Smooth muscle cell (in vitro differentiated cells): ENCODE data around the gene TERF2IP. TPM values are rescaled to one million over a fixed set of nuclear protein-coding genes. Genes with fewer than 3 reads are reported as not detected.

Experiments used
- DNase-seq: peaks from one replicate; lab custom pipeline; 2025; ENCODE audit not compliant: unreplicated experiment; lab: John Stamatoyannopoulos, UW
- H2AFZ ChIP-seq: fragments of 200-600 bp; sonication (generic); 2 replicates; pipeline ENCODE4 v1.6.0; 2016; ENCODE audit warnings: antibody characterized with exemption, low read depth, mild to moderate bottlenecking
- H3F3A ChIP-seq: fragments of 200-600 bp; sonication (generic); 2 replicates; pipeline ENCODE4 v1.6.0; 2017; ENCODE audit warnings: antibody characterized with exemption, low read depth
- H3K27ac ChIP-seq: fragments of 200-600 bp; sonication (generic); 2 replicates; pipeline ENCODE4 v1.5.1; 2016; ENCODE audit warnings: low read depth, mild to moderate bottlenecking
- H3K27me3 ChIP-seq: fragments of 200-600 bp; sonication (generic); 2 replicates; pipeline ENCODE4 v1.6.1; 2016; ENCODE audit warnings: low read depth, mild to moderate bottlenecking
- H3K36me3 ChIP-seq: fragments of 200-600 bp; sonication (generic); 2 replicates; pipeline ENCODE4 v1.5.1; 2016; ENCODE audit warnings: low read depth
- H3K4me1 ChIP-seq: fragments of 200-600 bp; sonication (generic); 2 replicates; pipeline ENCODE4 v1.5.1; 2016; ENCODE audit warnings: low read depth
- H3K4me2 ChIP-seq: fragments of 200-600 bp; sonication (generic); 2 replicates; pipeline ENCODE4 v1.6.0; 2016; ENCODE audit warnings: mild to moderate bottlenecking
- H3K4me3 ChIP-seq: fragments of 200-600 bp; sonication (generic); 2 replicates; pipeline ENCODE4 v1.5.1; 2016; ENCODE audit warnings: mild to moderate bottlenecking
- H3K79me2 ChIP-seq: fragments of 200-600 bp; sonication (generic); 2 replicates; pipeline ENCODE4 v1.6.0; 2016; ENCODE audit warnings: low read depth, mild to moderate bottlenecking
- H3K9ac ChIP-seq: fragments of 200-600 bp; sonication (generic); 2 replicates; pipeline ENCODE4 v1.6.0; 2016; ENCODE audit warnings: low read depth
- H3K9me3 ChIP-seq: fragments of 200-600 bp; sonication (generic); replicated peaks from 2 replicates; pipeline ENCODE4 v1.5.1; 2016; ENCODE audit warnings: low read depth
- H4K20me1 ChIP-seq: fragments of 200-600 bp; sonication (generic); 2 replicates; pipeline ENCODE4 v1.6.0; 2016; ENCODE audit warnings: low read depth
- whole genome bisulfite sequencing: methylation state at CpG from one replicate; pipeline ENCODE4 v1.1.7; 2016; ENCODE audit warnings: low lambda C conversion rate; 5-methylcytosine and 5-hydroxymethylcytosine counted together
- polyA plus RNA-seq: library from polyadenylated mRNA; unstranded; fragments of >200 nt; fragmentation: Nextera tagmentation; extraction: Ambion mirVana; gene quantifications from 2 replicates; pipeline ENCODE4 v1.2.1, GENCODE V29; 2016
- total RNA-seq: library from RNA; depleted of rRNA; stranded (reverse); fragments of >200 nt; gene quantifications from 2 replicates; pipeline ENCODE4 v1.2.3, GENCODE V29; 2014
- TF ChIP-seq, protein P1 (sequence below): fragments of 200-600 bp; sonication (generic); IDR thresholded peaks from 2 replicates; pipeline ENCODE4 v1.5.1; 2017; ENCODE audit warnings: borderline replicate concordance, mild to moderate bottlenecking, antibody characterized with exemption; ENCODE audit not compliant: insufficient read depth, poor library complexity, severe bottlenecking

TERF2IP gene
- total and polyA plus RNA-seq, 2 experiments from 2014 or later, result 51.0 to 83.0 TPM

DNA sequence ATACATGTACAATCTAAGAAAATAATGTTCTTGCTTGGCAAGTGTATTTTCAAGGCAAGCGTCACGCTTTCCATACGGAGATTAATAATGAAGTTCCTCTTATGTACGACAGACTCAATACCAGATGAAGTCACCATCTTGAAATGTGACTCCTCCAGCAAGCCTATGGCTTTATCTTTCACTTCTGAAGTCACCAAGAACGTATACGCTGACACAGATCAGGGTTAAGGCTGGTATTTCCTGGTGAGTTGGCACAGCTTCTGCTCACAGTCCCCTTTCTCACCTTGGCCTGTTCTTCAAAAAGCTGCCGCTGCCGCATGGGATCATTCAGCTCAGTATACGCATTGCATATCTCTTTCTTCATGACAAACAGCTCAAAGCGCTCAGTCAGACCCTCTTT is 18.4 kb upstream of the TERF2IP start:
- no peak overlapping the region for H3K4me3 ChIP-seq
- TF ChIP-seq, protein P1, sequence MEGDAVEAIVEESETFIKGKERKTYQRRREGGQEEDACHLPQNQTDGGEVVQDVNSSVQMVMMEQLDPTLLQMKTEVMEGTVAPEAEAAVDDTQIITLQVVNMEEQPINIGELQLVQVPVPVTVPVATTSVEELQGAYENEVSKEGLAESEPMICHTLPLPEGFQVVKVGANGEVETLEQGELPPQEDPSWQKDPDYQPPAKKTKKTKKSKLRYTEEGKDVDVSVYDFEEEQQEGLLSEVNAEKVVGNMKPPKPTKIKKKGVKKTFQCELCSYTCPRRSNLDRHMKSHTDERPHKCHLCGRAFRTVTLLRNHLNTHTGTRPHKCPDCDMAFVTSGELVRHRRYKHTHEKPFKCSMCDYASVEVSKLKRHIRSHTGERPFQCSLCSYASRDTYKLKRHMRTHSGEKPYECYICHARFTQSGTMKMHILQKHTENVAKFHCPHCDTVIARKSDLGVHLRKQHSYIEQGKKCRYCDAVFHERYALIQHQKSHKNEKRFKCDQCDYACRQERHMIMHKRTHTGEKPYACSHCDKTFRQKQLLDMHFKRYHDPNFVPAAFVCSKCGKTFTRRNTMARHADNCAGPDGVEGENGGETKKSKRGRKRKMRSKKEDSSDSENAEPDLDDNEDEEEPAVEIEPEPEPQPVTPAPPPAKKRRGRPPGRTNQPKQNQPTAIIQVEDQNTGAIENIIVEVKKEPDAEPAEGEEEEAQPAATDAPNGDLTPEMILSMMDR, result no peak
- no peaks in the 10 kb centered on the region for H4K20me1 ChIP-seq
- H3K79me2 ChIP-seq, result no peaks in the 10 kb centered on the region
- 89% methylated on average over 10 of the region's 10 CpGs for WGBS
- H3K27ac ChIP-seq, result no peak overlapping the region
- no peaks in the 10 kb centered on the region for H3K9me3 ChIP-seq
- no peak overlapping the region for H3K4me2 ChIP-seq
- no peak overlapping the region for H3K9ac ChIP-seq
- H3K4me1 ChIP-seq, result no peaks in the 10 kb centered on the region
- no peaks in the 10 kb centered on the region for H3K27me3 ChIP-seq
- peaks cover 23% of the 10 kb centered on the region for H3K36me3 ChIP-seq
- H3F3A ChIP-seq, result peaks cover 34% of the 10 kb centered on the region
- no peak overlapping the region for H2AFZ ChIP-seq
- DNase-seq, result no peak

DNA sequence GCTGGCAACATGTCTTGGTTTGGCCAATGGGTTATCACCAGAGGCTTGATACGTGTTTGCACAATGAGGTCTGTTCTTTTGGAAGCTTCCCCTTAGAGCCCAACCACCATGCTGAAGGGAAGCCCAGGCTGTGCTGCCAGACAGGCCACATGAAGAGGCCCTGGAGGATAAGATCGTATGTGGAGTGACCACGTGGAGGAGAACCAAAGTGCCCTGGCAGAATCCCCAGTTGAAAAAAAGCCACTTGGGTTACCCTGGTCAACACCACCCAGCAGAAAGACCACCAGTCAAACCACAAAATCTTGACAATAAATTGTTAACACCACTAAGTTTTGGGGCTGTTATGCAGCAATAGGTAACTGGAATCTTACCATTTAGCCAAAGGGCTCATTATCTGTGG is 17.5 kb upstream of the TERF2IP start:
- TF ChIP-seq, protein P1, result no peak
- 85% methylated on average over 3 of the region's 3 CpGs for WGBS
- peaks cover 25% of the 10 kb centered on the region for H3F3A ChIP-seq

DNA sequence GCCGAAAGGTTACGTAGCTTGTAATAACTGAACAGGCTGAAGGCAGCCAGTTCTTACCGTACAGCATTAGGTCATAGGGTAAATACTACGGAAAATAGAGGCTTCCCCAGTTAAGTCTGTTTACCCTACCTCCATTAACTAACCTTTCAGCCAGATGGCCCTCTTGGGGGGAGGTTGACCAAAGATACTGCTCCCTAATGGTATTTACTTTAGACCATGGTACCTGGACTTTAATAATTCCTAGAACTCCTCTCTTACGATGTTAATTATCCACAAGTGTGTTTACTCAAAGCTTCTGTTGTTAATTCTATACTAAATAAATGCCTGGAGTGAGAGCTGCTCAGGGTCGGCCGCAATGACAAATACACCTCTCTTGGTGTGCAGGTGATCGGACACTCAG is 14.7 kb upstream of the TERF2IP start:
- no peak overlapping the region for H3K27ac ChIP-seq
- H3K4me1 ChIP-seq, result no peaks in the 10 kb centered on the region
- H3K9ac ChIP-seq, result no peak overlapping the region
- H4K20me1 ChIP-seq, result peaks cover 6% of the 10 kb centered on the region
- no peaks in the 10 kb centered on the region for H3K9me3 ChIP-seq
- no peak for DNase-seq
- H3K27me3 ChIP-seq, result no peaks in the 10 kb centered on the region
- H2AFZ ChIP-seq, result no peak overlapping the region
- H3K79me2 ChIP-seq, result no peaks in the 10 kb centered on the region
- peaks cover 4% of the 10 kb centered on the region for H3F3A ChIP-seq
- H3K4me3 ChIP-seq, result no peak overlapping the region
- 90% methylated on average over 8 of the region's 8 CpGs for WGBS
- TF ChIP-seq, protein P1, result no peak
- H3K36me3 ChIP-seq, result peaks cover 30% of the 10 kb centered on the region
- H3K4me2 ChIP-seq, result no peak overlapping the region

More for the DNA sequence above, 17.5 kb upstream of the TERF2IP start:
- no peak overlapping the region for H3K27ac ChIP-seq
- H3K4me3 ChIP-seq, result no peak overlapping the region
- H3K4me1 ChIP-seq, result no peaks in the 10 kb centered on the region
- no peaks in the 10 kb centered on the region for H3K9me3 ChIP-seq
- no peaks in the 10 kb centered on the region for H3K79me2 ChIP-seq
- no peak overlapping the region for H3K9ac ChIP-seq
- no peaks in the 10 kb centered on the region for H4K20me1 ChIP-seq
- no peak overlapping the region for H2AFZ ChIP-seq
- H3K27me3 ChIP-seq, result no peaks in the 10 kb centered on the region
- no peak overlapping the region for H3K4me2 ChIP-seq
- H3K36me3 ChIP-seq, result peaks cover 31% of the 10 kb centered on the region
- DNase-seq, result no peak

DNA sequence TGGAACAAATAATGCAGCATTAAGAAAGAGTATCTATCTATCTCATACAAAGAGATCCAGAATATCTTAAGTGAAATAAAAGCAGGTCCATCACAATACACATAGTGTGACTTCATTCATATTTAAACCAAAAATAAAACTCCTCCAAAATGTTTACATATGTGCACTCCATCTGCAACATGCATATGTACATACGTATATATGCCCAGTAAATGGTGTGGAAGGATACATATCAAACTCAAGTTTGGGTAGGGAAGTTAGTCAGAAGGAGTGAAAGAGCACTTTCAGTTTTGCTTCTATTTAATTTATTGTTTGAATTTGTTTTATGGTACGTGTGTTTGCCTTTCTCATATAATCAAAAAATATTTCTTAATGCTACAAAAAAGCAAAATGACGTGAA is 12.5 kb upstream of the TERF2IP start:
- DNase-seq, result no peak
- TF ChIP-seq, protein P1, result no peak
- H3K36me3 ChIP-seq, result peaks cover 38% of the 10 kb centered on the region
- H3K9ac ChIP-seq, result no peak overlapping the region
- no peak overlapping the region for H2AFZ ChIP-seq
- no peaks in the 10 kb centered on the region for H3K79me2 ChIP-seq
- H4K20me1 ChIP-seq, result peaks cover 6% of the 10 kb centered on the region
- H3K27ac ChIP-seq, result no peak overlapping the region
- 98% methylated on average over 3 of the region's 3 CpGs for WGBS
- H3K9me3 ChIP-seq, result no peaks in the 10 kb centered on the region
- no peaks in the 10 kb centered on the region for H3K27me3 ChIP-seq
- H3F3A ChIP-seq, result no peaks in the 10 kb centered on the region
- no peak overlapping the region for H3K4me2 ChIP-seq
- no peaks in the 10 kb centered on the region for H3K4me1 ChIP-seq
- no peak overlapping the region for H3K4me3 ChIP-seq
